ENCODE measurements around the gene ABLIM3.

Gene ABLIM3

GRCh38 chr5:149174847-149175234, 33.5 kb downstream of the ABLIM3 start:
- H3K4me3 ChIP-seq (ENCODE audit: low read depth, low read length): no peak overlapping the region
- no peak for DNase-seq (ENCODE audit: low read depth)
- TF ChIP-seq, protein P1, sequence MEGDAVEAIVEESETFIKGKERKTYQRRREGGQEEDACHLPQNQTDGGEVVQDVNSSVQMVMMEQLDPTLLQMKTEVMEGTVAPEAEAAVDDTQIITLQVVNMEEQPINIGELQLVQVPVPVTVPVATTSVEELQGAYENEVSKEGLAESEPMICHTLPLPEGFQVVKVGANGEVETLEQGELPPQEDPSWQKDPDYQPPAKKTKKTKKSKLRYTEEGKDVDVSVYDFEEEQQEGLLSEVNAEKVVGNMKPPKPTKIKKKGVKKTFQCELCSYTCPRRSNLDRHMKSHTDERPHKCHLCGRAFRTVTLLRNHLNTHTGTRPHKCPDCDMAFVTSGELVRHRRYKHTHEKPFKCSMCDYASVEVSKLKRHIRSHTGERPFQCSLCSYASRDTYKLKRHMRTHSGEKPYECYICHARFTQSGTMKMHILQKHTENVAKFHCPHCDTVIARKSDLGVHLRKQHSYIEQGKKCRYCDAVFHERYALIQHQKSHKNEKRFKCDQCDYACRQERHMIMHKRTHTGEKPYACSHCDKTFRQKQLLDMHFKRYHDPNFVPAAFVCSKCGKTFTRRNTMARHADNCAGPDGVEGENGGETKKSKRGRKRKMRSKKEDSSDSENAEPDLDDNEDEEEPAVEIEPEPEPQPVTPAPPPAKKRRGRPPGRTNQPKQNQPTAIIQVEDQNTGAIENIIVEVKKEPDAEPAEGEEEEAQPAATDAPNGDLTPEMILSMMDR (IDR thresholded peaks at IDR 0.05; ENCODE audit: low read depth, low read length, missing control alignments): no peak

DNA sequence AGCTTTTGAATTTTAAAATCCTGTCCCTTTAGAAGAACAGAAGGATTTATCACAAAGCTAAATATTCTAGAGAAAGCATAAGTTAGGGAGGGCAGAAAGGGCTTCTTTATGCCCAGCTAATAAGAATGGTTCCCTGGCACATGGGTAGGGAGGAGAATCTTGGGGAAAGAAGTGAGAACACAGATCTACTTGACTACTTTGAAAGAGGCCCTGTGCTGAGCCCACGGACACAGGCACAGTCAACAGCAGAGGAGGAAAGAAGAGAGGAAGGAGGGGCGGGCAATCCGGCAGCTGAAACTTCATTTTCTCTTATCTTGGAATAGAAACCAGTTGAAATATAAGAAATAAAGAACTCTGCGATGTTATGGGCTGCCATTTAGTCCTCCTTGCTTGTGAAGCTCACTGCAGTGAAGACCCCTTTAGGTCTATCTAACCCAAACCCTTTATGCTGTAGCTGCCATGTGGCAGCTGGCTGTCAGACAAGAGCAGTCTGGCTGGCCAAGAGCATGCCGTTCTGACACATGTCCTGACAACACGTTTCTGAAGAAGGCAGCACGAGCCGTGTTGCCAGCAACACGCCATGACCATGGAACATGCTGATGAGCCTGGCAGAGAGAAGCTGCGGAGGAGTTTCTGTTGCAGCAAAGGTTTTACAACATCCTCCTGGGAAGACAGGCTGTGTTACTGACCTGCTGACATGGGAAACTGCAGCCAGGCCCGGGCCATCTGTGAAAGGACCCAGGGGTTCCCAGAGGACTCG, 34.2 kb downstream of the ABLIM3 start:
- TF ChIP-seq, protein P1 (IDR thresholded peaks at IDR 0.05; ENCODE audit: low read depth, low read length, missing control alignments): no peak
- H3K4me3 ChIP-seq (ENCODE audit: low read depth, low read length): no peak overlapping the region
- no peak for DNase-seq (ENCODE audit: low read depth)

- TF ChIP-seq, protein P1 (IDR thresholded peaks at IDR 0.05; ENCODE audit: low read depth, low read length, missing control alignments): no peak
Measured at GRCh38 chr5:149177339-149177843, 36.1 kb downstream of the ABLIM3 start.

DNA sequence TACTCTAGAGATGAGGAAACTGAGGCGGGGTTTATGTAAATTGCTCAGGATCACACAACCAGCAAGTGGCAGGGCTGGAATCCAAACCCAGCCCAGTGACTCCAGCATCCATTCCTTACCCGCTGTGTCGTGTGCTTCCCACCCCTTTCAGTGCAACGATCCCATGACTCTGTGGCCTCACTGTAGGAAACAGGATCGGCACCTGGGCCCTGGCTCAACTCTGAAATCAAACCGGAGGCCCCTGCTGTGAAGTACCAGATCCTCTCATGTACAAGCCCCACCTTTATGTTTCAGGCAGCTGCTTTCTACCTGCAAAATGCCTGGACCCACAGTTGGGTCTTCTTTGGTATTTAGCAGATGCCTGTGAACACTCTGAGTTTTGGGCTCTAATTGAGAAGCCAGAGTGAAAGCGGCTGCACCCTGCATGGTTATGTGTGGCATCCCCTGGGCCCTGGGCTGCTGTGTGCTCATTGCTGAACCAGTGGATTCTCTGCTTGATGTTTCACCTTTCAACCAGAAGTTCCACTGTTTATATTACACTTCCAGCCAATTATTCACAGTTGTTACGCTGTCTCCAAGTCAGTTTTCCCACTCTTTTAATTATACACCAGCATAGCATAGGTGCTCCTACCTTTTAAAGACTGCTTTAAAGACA, 36.7 kb downstream of the ABLIM3 start:
- H3K4me3 ChIP-seq (ENCODE audit: low read depth, low read length): no peak overlapping the region
- no peak for DNase-seq (ENCODE audit: low read depth)

More at GRCh38 chr5:149177339-149177843, 36.1 kb downstream of the ABLIM3 start:
- no peak for DNase-seq (ENCODE audit: low read depth)
- H3K4me3 ChIP-seq (ENCODE audit: low read depth, low read length): no peak overlapping the region

DNA sequence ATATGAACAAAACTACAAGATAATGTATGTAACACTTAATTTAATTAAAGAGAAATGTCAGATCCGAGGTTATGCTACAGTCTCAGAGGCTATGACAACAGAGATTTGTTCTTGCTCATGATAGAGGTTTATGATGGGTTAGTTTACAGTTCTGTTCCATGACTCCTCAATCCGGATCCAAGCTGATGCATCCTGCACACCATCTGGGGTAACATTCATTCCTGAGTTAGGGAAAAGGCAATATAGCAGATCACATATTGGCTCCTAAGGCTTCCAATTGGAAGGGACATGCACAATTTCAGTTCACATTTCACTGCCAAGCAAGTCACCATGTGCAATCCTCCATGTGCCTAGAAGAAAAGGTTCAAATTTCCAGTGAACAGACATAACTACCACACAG, 40.4 kb downstream of the ABLIM3 start:
- TF ChIP-seq, protein P1 (IDR thresholded peaks at IDR 0.05; ENCODE audit: low read depth, low read length, missing control alignments): no peak
- DNase-seq (ENCODE audit: low read depth): no peak
- no peak overlapping the region for H3K4me3 ChIP-seq (ENCODE audit: low read depth, low read length)

More for the DNA sequence above, 36.7 kb downstream of the ABLIM3 start:
- TF ChIP-seq, protein P1 (IDR thresholded peaks at IDR 0.05; ENCODE audit: low read depth, low read length, missing control alignments): no peak

DNA sequence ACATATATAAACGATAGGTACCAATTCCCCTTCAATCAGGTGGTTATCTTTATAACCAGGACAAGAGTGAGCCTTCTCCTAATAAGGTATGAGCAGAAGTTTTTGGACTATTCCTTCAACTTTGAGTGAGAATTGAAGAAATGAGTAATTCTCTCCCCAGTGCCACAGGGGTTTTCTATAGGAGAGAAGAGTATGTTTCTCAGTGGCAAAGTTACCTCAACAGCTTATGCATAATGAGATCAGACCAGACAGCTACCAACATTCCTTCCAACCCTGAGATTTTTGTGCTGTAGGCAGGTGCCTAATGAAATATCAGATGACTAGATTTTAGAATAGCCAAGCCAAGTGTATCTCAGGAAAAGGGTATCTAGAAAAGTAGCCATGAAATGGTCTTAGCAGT, 40.9 kb downstream of the ABLIM3 start:
- TF ChIP-seq, protein P1 (IDR thresholded peaks at IDR 0.05; ENCODE audit: low read depth, low read length, missing control alignments): no peak
- H3K4me3 ChIP-seq (ENCODE audit: low read depth, low read length): no peak overlapping the region
- DNase-seq (ENCODE audit: low read depth): no peak
